Body of pancreas (tissue), 4 donors: ENCODE results near the gene CAMK2D.

ENCODE experiments used
- POLR2A ChIP-seq, 3 donors: fragments of 450-650 bp; IDR thresholded peaks; one replicate each; pipeline ENCODE4 v1.6.1; 2016; ENCODE audit warnings: antibody characterized with exemption in 3 of 3, mild to moderate bottlenecking in 2 of 3
- TF ChIP-seq, protein P1 (sequence below), 7 experiments: fragments of 450-650 bp in 4 of 7; fragments of 200-600 bp in 3 of 7; sonication (generic) in 3 of 7; IDR thresholded peaks; one replicate each; pipeline ENCODE4 v1.5.1; 2016 to 2019; ENCODE audit warnings: antibody characterized with exemption in 7 of 7

GRCh38 chr4:113639326-113639725, 122.2 kb downstream of the CAMK2D start:
- TF ChIP-seq, protein P1, sequence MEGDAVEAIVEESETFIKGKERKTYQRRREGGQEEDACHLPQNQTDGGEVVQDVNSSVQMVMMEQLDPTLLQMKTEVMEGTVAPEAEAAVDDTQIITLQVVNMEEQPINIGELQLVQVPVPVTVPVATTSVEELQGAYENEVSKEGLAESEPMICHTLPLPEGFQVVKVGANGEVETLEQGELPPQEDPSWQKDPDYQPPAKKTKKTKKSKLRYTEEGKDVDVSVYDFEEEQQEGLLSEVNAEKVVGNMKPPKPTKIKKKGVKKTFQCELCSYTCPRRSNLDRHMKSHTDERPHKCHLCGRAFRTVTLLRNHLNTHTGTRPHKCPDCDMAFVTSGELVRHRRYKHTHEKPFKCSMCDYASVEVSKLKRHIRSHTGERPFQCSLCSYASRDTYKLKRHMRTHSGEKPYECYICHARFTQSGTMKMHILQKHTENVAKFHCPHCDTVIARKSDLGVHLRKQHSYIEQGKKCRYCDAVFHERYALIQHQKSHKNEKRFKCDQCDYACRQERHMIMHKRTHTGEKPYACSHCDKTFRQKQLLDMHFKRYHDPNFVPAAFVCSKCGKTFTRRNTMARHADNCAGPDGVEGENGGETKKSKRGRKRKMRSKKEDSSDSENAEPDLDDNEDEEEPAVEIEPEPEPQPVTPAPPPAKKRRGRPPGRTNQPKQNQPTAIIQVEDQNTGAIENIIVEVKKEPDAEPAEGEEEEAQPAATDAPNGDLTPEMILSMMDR (IDR thresholded peaks at IDR 0.05) = no peak
- TF ChIP-seq POLR2A (IDR thresholded peaks at IDR 0.05) = no peak
